IMR-90 (cell line): ENCODE results near the gene NSF.
"Not testable (repeated sequence)": the region's sequence is repeated elsewhere in the genome, so short reads cannot be mapped to it uniquely, and the experiment has no call there.

Source experiments
- MXI1 ChIP-seq: IDR thresholded peaks from 2 replicates; pipeline ENCODE4 v1.6.1; 2012; ENCODE audit warnings: low read depth, mild to moderate bottlenecking, low read length, moderate library complexity, borderline replicate concordance
- NFE2L2 ChIP-seq: fragments of 150-350 bp; IDR thresholded peaks from 2 replicates; pipeline ENCODE4 v1.6.1; 2016; ENCODE audit warnings: low read depth, mild to moderate bottlenecking, low read length
- POLR2A ChIP-seq: IDR thresholded peaks from 2 replicates; pipeline ENCODE4 v1.6.1; 2012; ENCODE audit warnings: mild to moderate bottlenecking, low read depth, low read length
- RAD21 ChIP-seq: IDR thresholded peaks from 2 replicates; pipeline ENCODE4 v1.6.1; 2012; ENCODE audit warnings: low read length, improper control_type of control experiment
- RFX5 ChIP-seq: IDR thresholded peaks from 2 replicates; pipeline ENCODE4 v1.8.0; 2012; ENCODE audit warnings: low read depth, mild to moderate bottlenecking, low read length, moderate library complexity
- TF ChIP-seq, protein P1 (sequence below): conservative IDR thresholded peaks from 2 replicates; pipeline ENCODE4 v1.5.1; 2012; ENCODE audit warnings: mild to moderate bottlenecking, low read depth, low read length, improper control_type of control experiment
- TF ChIP-seq, protein P2 (sequence below): fragments of 150-350 bp; IDR thresholded peaks from 2 replicates; pipeline ENCODE4 v1.6.1; 2016; ENCODE audit warnings: low read depth, mild to moderate bottlenecking, low read length, moderate library complexity, borderline replicate concordance

DNA sequence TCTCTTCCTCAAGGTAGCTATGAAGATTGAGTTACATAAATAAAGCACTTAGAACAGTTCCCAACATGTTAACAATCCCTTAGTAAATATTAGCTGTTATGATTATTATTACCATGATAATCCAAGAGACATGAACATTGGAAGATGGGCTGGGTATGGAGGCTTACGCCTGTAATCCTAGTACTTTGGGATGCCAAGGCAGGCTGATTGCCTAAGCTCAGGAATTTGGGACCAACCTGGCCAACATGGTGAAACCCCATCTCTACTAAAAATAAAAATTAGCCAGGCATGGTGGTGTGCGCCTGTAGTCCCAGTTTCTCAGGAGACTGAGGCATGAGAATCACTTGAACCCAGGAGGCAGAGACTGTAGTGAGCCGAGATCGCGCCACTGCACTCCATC, 34.3 kb downstream of the NSF start:
- TF ChIP-seq, protein P1, sequence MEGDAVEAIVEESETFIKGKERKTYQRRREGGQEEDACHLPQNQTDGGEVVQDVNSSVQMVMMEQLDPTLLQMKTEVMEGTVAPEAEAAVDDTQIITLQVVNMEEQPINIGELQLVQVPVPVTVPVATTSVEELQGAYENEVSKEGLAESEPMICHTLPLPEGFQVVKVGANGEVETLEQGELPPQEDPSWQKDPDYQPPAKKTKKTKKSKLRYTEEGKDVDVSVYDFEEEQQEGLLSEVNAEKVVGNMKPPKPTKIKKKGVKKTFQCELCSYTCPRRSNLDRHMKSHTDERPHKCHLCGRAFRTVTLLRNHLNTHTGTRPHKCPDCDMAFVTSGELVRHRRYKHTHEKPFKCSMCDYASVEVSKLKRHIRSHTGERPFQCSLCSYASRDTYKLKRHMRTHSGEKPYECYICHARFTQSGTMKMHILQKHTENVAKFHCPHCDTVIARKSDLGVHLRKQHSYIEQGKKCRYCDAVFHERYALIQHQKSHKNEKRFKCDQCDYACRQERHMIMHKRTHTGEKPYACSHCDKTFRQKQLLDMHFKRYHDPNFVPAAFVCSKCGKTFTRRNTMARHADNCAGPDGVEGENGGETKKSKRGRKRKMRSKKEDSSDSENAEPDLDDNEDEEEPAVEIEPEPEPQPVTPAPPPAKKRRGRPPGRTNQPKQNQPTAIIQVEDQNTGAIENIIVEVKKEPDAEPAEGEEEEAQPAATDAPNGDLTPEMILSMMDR, result not testable (repeated sequence)
- TF ChIP-seq, protein P2, sequence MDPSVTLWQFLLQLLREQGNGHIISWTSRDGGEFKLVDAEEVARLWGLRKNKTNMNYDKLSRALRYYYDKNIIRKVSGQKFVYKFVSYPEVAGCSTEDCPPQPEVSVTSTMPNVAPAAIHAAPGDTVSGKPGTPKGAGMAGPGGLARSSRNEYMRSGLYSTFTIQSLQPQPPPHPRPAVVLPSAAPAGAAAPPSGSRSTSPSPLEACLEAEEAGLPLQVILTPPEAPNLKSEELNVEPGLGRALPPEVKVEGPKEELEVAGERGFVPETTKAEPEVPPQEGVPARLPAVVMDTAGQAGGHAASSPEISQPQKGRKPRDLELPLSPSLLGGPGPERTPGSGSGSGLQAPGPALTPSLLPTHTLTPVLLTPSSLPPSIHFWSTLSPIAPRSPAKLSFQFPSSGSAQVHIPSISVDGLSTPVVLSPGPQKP, result not testable (repeated sequence)
- TF ChIP-seq RAD21, POLR2A, RFX5, NFE2L2, MXI1: not testable (repeated sequence)
